Measurements from ENCODE around the gene GPATCH3. TPM values are rescaled to one million over a fixed set of nuclear protein-coding genes. Genes with fewer than 3 reads are reported as not detected.
"Not testable (repeated sequence)": the region's sequence is repeated elsewhere in the genome, so short reads cannot be mapped to it uniquely, and the experiment has no call there.

GPATCH3 gene
- total and polyA plus RNA-seq, 2 of the 8 experiments (the other 6 are each of a cell fraction or from before 2014, with no cell fraction given), result 7.9 to 17.4 TPM

- TF ChIP-seq RBBP5 (IDR thresholded peaks at IDR 0.05; ENCODE audit: borderline replicate concordance, low read depth, low read length) (no peak), EGR1 (IDR thresholded peaks at IDR 0.05; ENCODE audit: borderline replicate concordance, low read depth, low read length) (no peak), ATF2 (IDR thresholded peaks at IDR 0.05; ENCODE audit: low read length) (no peak), POLR2A (IDR thresholded peaks at IDR 0.05; ENCODE audit: control extremely low read depth in 1 of 2, low read depth in 2 of 2, low read length in 2 of 2) (no peak), ATF3 (IDR thresholded peaks at IDR 0.05; ENCODE audit: insufficient read depth, low read depth, low read length) (no peak), RAD21 (IDR thresholded peaks at IDR 0.05 in 1 of 2, conservative IDR thresholded peaks at IDR 0.05 in 1 of 2; ENCODE audit: low read depth in 2 of 2, low read length in 2 of 2) (no peak), GABPA (IDR thresholded peaks at IDR 0.05; ENCODE audit: borderline replicate concordance, insufficient read depth, low read length) (no peak)
Observed at GRCh38 chr1:26874896-26875295, 25.4 kb downstream of the GPATCH3 start (continued).

GRCh38 chr1:26873097-26873496, 27.2 kb downstream of the GPATCH3 start:
- POLR2A ChIA-PET (ENCODE audit: partially characterized antibody), result interaction anchor here (0.6 kb wide), 2 partner anchors 438 to 452 kb away, joined by 3 read pairs; no protein-coding TSS in a partner anchor

More at GRCh38 chr1:26873097-26873496, 27.2 kb downstream of the GPATCH3 start:
- H3K79me1 ChIP-seq (ENCODE audit: low read depth, low read length); H3K4ac ChIP-seq (replicated peaks; ENCODE audit: insufficient read length, low read depth, low read length); H2AK5ac ChIP-seq (ENCODE audit: low read depth, low read length); H2AFZ ChIP-seq (ENCODE audit: low read length); H3K9ac ChIP-seq (replicated peaks in 1 of 4; ENCODE audit: extremely low read depth in 1 of 4, low read depth in 3 of 4, low read length in 3 of 4); H3K36me3 ChIP-seq (ENCODE audit: control insufficient read depth in 2 of 4, insufficient read depth in 4 of 4, low read length in 3 of 4); H2BK12ac ChIP-seq (ENCODE audit: low read depth, low read length); DNase-seq (ENCODE audit: low read depth in 1 of 2, low spot score in 2 of 2); H4K5ac ChIP-seq (ENCODE audit: insufficient read length, low read depth, low read length); FAIRE-seq; H3K27me3 ChIP-seq (replicated peaks in 1 of 4; ENCODE audit: control insufficient read depth in 3 of 4, extremely low read depth in 1 of 4, insufficient read depth in 3 of 4, low read length in 3 of 4); H3K23ac ChIP-seq (ENCODE audit: insufficient read length); H3K4me3 ChIP-seq (ENCODE audit: extremely low read depth in 1 of 4, insufficient read depth in 2 of 4, low read depth in 3 of 4, low read length in 4 of 4); H2BK120ac ChIP-seq (replicated peaks; ENCODE audit: low read depth, low read length); H3K27ac ChIP-seq (ENCODE audit: low read depth, low read length); H4K8ac ChIP-seq (ENCODE audit: extremely low read depth, insufficient read depth, low read length); H3K14ac ChIP-seq (ENCODE audit: insufficient read length); H2BK20ac ChIP-seq (ENCODE audit: low read length); H3K23me2 ChIP-seq (ENCODE audit: low read depth, low read length); H3K9me3 ChIP-seq (ENCODE audit: insufficient read depth in 2 of 2, low read depth in 1 of 2, low read length in 1 of 2); H2BK15ac ChIP-seq (ENCODE audit: low read length); H4K20me1 ChIP-seq (replicated peaks in 1 of 2; ENCODE audit: control insufficient read depth in 1 of 2, insufficient read depth in 2 of 2, low read length in 2 of 2); H4K91ac ChIP-seq (replicated peaks; ENCODE audit: insufficient read length, low read length); H3K18ac ChIP-seq (ENCODE audit: extremely low read depth, low read length); H2BK5ac ChIP-seq (ENCODE audit: low read depth, low read length); H3K56ac ChIP-seq (replicated peaks; ENCODE audit: insufficient read length, low read depth, low read length); H3K4me1 ChIP-seq (replicated peaks in 1 of 4; ENCODE audit: control insufficient read depth in 3 of 4, insufficient read depth in 4 of 4, low read length in 3 of 4); H3K4me2 ChIP-seq (ENCODE audit: insufficient read depth in 1 of 2, low read depth in 2 of 2, low read length in 2 of 2); H3K79me2 ChIP-seq (ENCODE audit: control insufficient read depth in 1 of 2, insufficient read depth in 2 of 2, low read length in 2 of 2): not testable (repeated sequence)
- 83% methylated on average over 2 of the region's 2 CpGs; no CpG with 5 or more reads in 1 of the 2 experiments for WGBS, 2 experiments (ENCODE audit: extremely low coverage in 1 of 2, insufficient coverage in 1 of 2, insufficient read length in 1 of 2, insufficient replicate concordance in 2 of 2, low coverage in 1 of 2, low lambda C conversion rate in 2 of 2, missing lambda C conversion rate in 1 of 2)
- CTCF ChIA-PET (ENCODE audit: partially characterized antibody), result interaction anchor here (0.6 to 31.7 kb wide), 4 partner anchors 7 to 292 kb away, joined by 3 to 547 read pairs (median 275); partner anchors contain the start of genes GPN2 and SFN

All from H1 (cell line).